ENCODE results near the gene TAC4.

GRCh38 chr17:49842371-49842770 lies 5.5 kb downstream of the TAC4 start:
- TF ChIP-seq POLR2AphosphoS5 (IDR thresholded peaks at IDR 0.05; ENCODE audit: low read depth) (no peak), CTCF (IDR thresholded peaks at IDR 0.05; ENCODE audit: insufficient read depth, low read length) (no peak)

Data from HL-60 (cell line).